HEK293 (cell line): ENCODE data around the gene MYH11.
"Not testable (repeated sequence)": the region's sequence is repeated elsewhere in the genome, so short reads cannot be mapped to it uniquely, and the experiment has no call there.

Experiments
- CTCF ChIA-PET: fragments of 350-600 bp; formaldehyde crosslinking; extraction: SDS; loops from one replicate; lab custom pipeline; 2021; ENCODE audit warnings: antibody characterized with exemption; lab: Yijun Ruan, JAX
- POLR2A ChIA-PET: fragments of 300-600 bp; formaldehyde crosslinking; extraction: SDS; loops from one replicate; lab custom pipeline; 2020; ENCODE audit warnings: antibody characterized with exemption, inconsistent platforms; lab: Yijun Ruan, JAX
- H3K27ac ChIP-seq: fragments of 200-500 bp; sonication (Bioruptor generic); 2 replicates; pipeline ENCODE4 v1.5.1; 2014; ENCODE audit warnings: low read depth, low read length, control low read depth, inconsistent platforms; ENCODE audit errors: extremely low read depth
- H3K36me3 ChIP-seq, 2 experiments: fragments of 200-500 bp in 1 of 2; sonication (Bioruptor generic) in 1 of 2; 1 replicate in 1 of 2; 2 replicates in 1 of 2; pipeline ENCODE4 v1.5.1; 2014 to 2017; ENCODE audit warnings: inconsistent platforms in 2 of 2, low read length in 2 of 2; ENCODE audit not compliant: control insufficient read depth in 2 of 2, insufficient read depth in 1 of 2
- H3K4me1 ChIP-seq: fragments of 200-500 bp; sonication (Bioruptor generic); 2 replicates; pipeline ENCODE4 v1.5.1; 2014; ENCODE audit warnings: mild to moderate bottlenecking, low read length, inconsistent platforms; ENCODE audit not compliant: control insufficient read depth, insufficient read depth
- H3K4me3 ChIP-seq: 2 replicates; pipeline ENCODE4 v1.5.1; 2011; ENCODE audit warnings: low read depth, mild to moderate bottlenecking, control low read depth, low read length, moderate library complexity
- H3K9me3 ChIP-seq: fragments of 200-500 bp; sonication (Bioruptor generic); 2 replicates; pipeline ENCODE4 v1.5.1; 2014; ENCODE audit warnings: low read depth, low read length, inconsistent platforms; ENCODE audit not compliant: control insufficient read depth, insufficient read depth
- GLI2 ChIP-seq: fragments of 450-650 bp; formaldehyde crosslinking; IDR thresholded peaks from 2 replicates; pipeline ENCODE4; 2017; ENCODE audit warnings: missing biosample characterization, missing genetic modification characterization, low read depth, borderline replicate concordance
- GLIS2 ChIP-seq: fragments of 450-650 bp; formaldehyde crosslinking; IDR thresholded peaks from 2 replicates; pipeline ENCODE4 v1.5.1; 2016; ENCODE audit warnings: missing biosample characterization, missing genetic modification characterization
- IKZF3 ChIP-seq: fragments of 450-650 bp; IDR thresholded peaks from 2 replicates; pipeline ENCODE4 v1.5.0; 2018; ENCODE audit warnings: missing biosample characterization, mild to moderate bottlenecking, missing genetic modification characterization, moderate library complexity
- OVOL3 ChIP-seq: fragments of 450-650 bp; formaldehyde crosslinking; IDR thresholded peaks from 2 replicates; pipeline ENCODE4 v1.5.1; 2016; ENCODE audit warnings: missing biosample characterization, missing genetic modification characterization
- SP2 ChIP-seq: fragments of 450-650 bp; formaldehyde crosslinking; IDR thresholded peaks from 2 replicates; pipeline ENCODE4 v1.5.1; 2016; ENCODE audit warnings: missing biosample characterization, missing genetic modification characterization
- SP7 ChIP-seq: fragments of 450-650 bp; formaldehyde crosslinking; IDR thresholded peaks from 2 replicates; pipeline ENCODE4 v1.5.1; 2016; ENCODE audit warnings: missing biosample characterization, missing genetic modification characterization
- ZBTB1 ChIP-seq: fragments of 450-650 bp; formaldehyde crosslinking; IDR thresholded peaks from 2 replicates; pipeline ENCODE4 v1.5.1; 2016; ENCODE audit warnings: missing biosample characterization, missing genetic modification characterization
- ZBTB26 ChIP-seq: fragments of 450-650 bp; formaldehyde crosslinking; optimal IDR thresholded peaks from 2 replicates; pipeline ENCODE3; 2016; ENCODE audit warnings: missing biosample characterization, mild to moderate bottlenecking, missing genetic modification characterization
- ZNF146 ChIP-seq: fragments of 450-650 bp; formaldehyde crosslinking; IDR thresholded peaks from 2 replicates; pipeline ENCODE4 v1.5.1; 2016; ENCODE audit warnings: missing biosample characterization, missing genetic modification characterization
- ZNF184 ChIP-seq: fragments of 450-650 bp; IDR thresholded peaks from 2 replicates; pipeline ENCODE4 v1.5.1; 2018; ENCODE audit warnings: missing biosample characterization, mild to moderate bottlenecking, missing genetic modification characterization
- ZNF19 ChIP-seq: fragments of 450-650 bp; formaldehyde crosslinking; IDR thresholded peaks from 2 replicates; pipeline ENCODE4; 2016; ENCODE audit warnings: missing biosample characterization, missing genetic modification characterization, low read depth
- ZNF211 ChIP-seq: fragments of 450-650 bp; formaldehyde crosslinking; IDR thresholded peaks from 2 replicates; pipeline ENCODE4 v1.5.1; 2016; ENCODE audit warnings: low read depth, missing biosample characterization, missing genetic modification characterization
- ZNF221 ChIP-seq: fragments of 450-650 bp; formaldehyde crosslinking; IDR thresholded peaks from 2 replicates; pipeline ENCODE4 v1.5.1; 2017; ENCODE audit warnings: missing biosample characterization, missing genetic modification characterization, borderline replicate concordance
- ZNF239 ChIP-seq: fragments of 450-650 bp; formaldehyde crosslinking; IDR thresholded peaks from 2 replicates; pipeline ENCODE4 v1.5.1; 2016; ENCODE audit warnings: missing biosample characterization, missing genetic modification characterization
- ZNF292 ChIP-seq: fragments of 450-650 bp; formaldehyde crosslinking; IDR thresholded peaks from 2 replicates; pipeline ENCODE4 v1.5.1; 2016; ENCODE audit warnings: low read depth, missing biosample characterization, missing genetic modification characterization, borderline replicate concordance
- ZNF366 ChIP-seq: fragments of 450-650 bp; formaldehyde crosslinking; conservative IDR thresholded peaks from 2 replicates; pipeline ENCODE4 v1.5.1; 2016; ENCODE audit warnings: missing biosample characterization, missing genetic modification characterization
- ZNF530 ChIP-seq: fragments of 450-650 bp; formaldehyde crosslinking; IDR thresholded peaks from 2 replicates; pipeline ENCODE4 v1.5.1; 2016; ENCODE audit warnings: low read depth, missing biosample characterization, missing genetic modification characterization
- ZNF580 ChIP-seq: fragments of 450-650 bp; formaldehyde crosslinking; IDR thresholded peaks from 2 replicates; pipeline ENCODE4 v1.5.1; 2016; ENCODE audit warnings: missing biosample characterization, missing genetic modification characterization
- ZNF585B ChIP-seq: fragments of 450-650 bp; formaldehyde crosslinking; IDR thresholded peaks from 2 replicates; pipeline ENCODE4 v1.5.1; 2016; ENCODE audit warnings: missing biosample characterization, missing genetic modification characterization
- ZNF654 ChIP-seq: fragments of 450-650 bp; formaldehyde crosslinking; IDR thresholded peaks from 2 replicates; pipeline ENCODE4 v1.5.1; 2016; ENCODE audit warnings: low read depth, missing biosample characterization, missing genetic modification characterization
- ZNF660 ChIP-seq: fragments of 450-650 bp; IDR thresholded peaks from 2 replicates; pipeline ENCODE4 v1.5.1; 2018; ENCODE audit warnings: missing biosample characterization, mild to moderate bottlenecking, missing genetic modification characterization
- ZNF76 ChIP-seq: fragments of 450-650 bp; formaldehyde crosslinking; IDR thresholded peaks from 2 replicates; pipeline ENCODE4; 2016; ENCODE audit warnings: low read depth, missing biosample characterization, missing genetic modification characterization, borderline replicate concordance
- ZNF768 ChIP-seq: fragments of 450-650 bp; formaldehyde crosslinking; IDR thresholded peaks from 2 replicates; pipeline ENCODE4 v1.5.1; 2018; ENCODE audit warnings: missing biosample characterization, mild to moderate bottlenecking, missing genetic modification characterization
- TF ChIP-seq, protein P1 (sequence below): fragments of 450-650 bp; formaldehyde crosslinking; IDR thresholded peaks from 2 replicates; pipeline ENCODE4 v1.5.1; 2017; ENCODE audit warnings: missing biosample characterization, missing genetic modification characterization
- TF ChIP-seq, protein P2 (sequence below): fragments of 450-650 bp; IDR thresholded peaks from 2 replicates; pipeline ENCODE4 v1.5.1; 2018; ENCODE audit warnings: missing biosample characterization, missing genetic modification characterization
- TF ChIP-seq, protein P3 (sequence below): fragments of 450-650 bp; formaldehyde crosslinking; IDR thresholded peaks from 2 replicates; pipeline ENCODE4 v1.5.1; 2017; ENCODE audit warnings: missing biosample characterization, missing genetic modification characterization

MYH11 gene

GRCh38 chr16:15658149-15658548 lies 198.7 kb downstream of the MYH11 start:
- Histone ChIP-seq H3K36me3 (peaks cover 4% of the 10 kb centered on the region in 2 experiments; a peak in 2 of 3 replicates), H3K9me3 (no peaks in the 10 kb centered on the region), H3K4me1 (no peaks in the 10 kb centered on the region; the same call in 1 of the 2 replicates), H3K4me3 (no peak overlapping the region), H3K27ac (no peak overlapping the region)
- TF ChIP-seq SP2 (tag by site-specific recombination) (peak; percentile 39), GLIS2 (tag by site-specific recombination) (no peak), ZNF768 (tag by site-specific recombination) (no peak), ZNF585B (tag by site-specific recombination) (no peak)
- TF ChIP-seq, protein P1, sequence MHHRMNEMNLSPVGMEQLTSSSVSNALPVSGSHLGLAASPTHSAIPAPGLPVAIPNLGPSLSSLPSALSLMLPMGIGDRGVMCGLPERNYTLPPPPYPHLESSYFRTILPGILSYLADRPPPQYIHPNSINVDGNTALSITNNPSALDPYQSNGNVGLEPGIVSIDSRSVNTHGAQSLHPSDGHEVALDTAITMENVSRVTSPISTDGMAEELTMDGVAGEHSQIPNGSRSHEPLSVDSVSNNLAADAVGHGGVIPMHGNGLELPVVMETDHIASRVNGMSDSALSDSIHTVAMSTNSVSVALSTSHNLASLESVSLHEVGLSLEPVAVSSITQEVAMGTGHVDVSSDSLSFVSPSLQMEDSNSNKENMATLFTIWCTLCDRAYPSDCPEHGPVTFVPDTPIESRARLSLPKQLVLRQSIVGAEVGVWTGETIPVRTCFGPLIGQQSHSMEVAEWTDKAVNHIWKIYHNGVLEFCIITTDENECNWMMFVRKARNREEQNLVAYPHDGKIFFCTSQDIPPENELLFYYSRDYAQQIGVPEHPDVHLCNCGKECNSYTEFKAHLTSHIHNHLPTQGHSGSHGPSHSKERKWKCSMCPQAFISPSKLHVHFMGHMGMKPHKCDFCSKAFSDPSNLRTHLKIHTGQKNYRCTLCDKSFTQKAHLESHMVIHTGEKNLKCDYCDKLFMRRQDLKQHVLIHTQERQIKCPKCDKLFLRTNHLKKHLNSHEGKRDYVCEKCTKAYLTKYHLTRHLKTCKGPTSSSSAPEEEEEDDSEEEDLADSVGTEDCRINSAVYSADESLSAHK (tag by site-specific recombination), result peak; percentile 46; the same call in 1 of the 2 replicates
- ChIA-PET CTCF (interaction anchor here (0.7 to 0.9 kb wide), 2 partner anchors 24 to 46 kb away, joined by 3 to 4 read pairs; no protein-coding TSS in a partner anchor), POLR2A (interaction anchor here (0.7 kb wide), 1 partner anchor 222 kb away, joined by 3 read pairs; no protein-coding TSS in a partner anchor)

GRCh38 chr16:15655561-15655960 lies 201.3 kb downstream of the MYH11 start:
- not testable (repeated sequence) for H3K9me3 ChIP-seq, H3K36me3 ChIP-seq
- CTCF ChIA-PET, result interaction anchor here (1.0 kb wide), 1 partner anchor 228 kb away, joined by 3 read pairs; no protein-coding TSS in a partner anchor
- TF ChIP-seq ZNF580 (peak; percentile 55), ZNF146 (tag by site-specific recombination) (peak; percentile 86)
- TF ChIP-seq, all 188 proteins: peak for 2; not testable (repeated sequence) for 186
- H3K4me1 ChIP-seq, H3K27ac ChIP-seq, H3K4me3 ChIP-seq, POLR2A ChIA-PET: not testable (repeated sequence)

DNA sequence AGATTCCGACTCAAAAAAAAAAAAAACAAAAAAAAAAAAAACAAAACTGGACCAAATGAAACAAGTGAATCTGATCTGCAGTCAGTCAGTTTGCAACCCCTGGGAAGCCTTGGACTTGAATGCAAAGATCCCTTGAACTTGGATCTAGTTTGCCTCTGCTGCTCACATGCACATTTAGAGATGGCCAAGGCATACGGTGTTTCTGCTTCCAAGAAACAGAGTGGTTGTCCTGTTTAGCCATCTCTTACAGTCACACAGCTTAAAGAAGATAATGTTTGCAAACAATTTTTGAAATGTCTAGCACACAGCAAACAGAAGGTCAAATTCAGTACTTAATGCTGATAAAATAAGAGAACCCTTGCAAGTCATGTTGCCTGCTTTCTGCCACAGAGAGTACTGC lies 202.2 kb downstream of the MYH11 start:
- Histone ChIP-seq H3K27ac (no peak overlapping the region), H3K9me3 (no peaks in the 10 kb centered on the region)
- CTCF ChIA-PET, result no interaction called here
- TF ChIP-seq ZNF292, result no peak
- TF ChIP-seq ZNF221 (tag by site-specific recombination), result no peak
- TF ChIP-seq ZNF366 (tag by site-specific recombination), result no peak
- no peak for TF ChIP-seq ZNF19 (tag by site-specific recombination)
- TF ChIP-seq OVOL3, result no peak
- TF ChIP-seq ZNF76, result no peak
- TF ChIP-seq IKZF3 (tag by site-specific recombination), result no peak
- TF ChIP-seq SP7 (tag by site-specific recombination), result no peak
- TF ChIP-seq ZNF530, result no peak
- TF ChIP-seq, protein P2, sequence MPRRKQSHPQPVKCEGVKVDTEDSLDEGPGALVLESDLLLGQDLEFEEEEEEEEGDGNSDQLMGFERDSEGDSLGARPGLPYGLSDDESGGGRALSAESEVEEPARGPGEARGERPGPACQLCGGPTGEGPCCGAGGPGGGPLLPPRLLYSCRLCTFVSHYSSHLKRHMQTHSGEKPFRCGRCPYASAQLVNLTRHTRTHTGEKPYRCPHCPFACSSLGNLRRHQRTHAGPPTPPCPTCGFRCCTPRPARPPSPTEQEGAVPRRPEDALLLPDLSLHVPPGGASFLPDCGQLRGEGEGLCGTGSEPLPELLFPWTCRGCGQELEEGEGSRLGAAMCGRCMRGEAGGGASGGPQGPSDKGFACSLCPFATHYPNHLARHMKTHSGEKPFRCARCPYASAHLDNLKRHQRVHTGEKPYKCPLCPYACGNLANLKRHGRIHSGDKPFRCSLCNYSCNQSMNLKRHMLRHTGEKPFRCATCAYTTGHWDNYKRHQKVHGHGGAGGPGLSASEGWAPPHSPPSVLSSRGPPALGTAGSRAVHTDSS, result no peak
- no peak for TF ChIP-seq ZNF211 (tag by site-specific recombination)
- TF ChIP-seq ZNF239 (tag by site-specific recombination), result no peak
- no peak for TF ChIP-seq ZNF654 (tag by site-specific recombination)
- TF ChIP-seq, protein P3, sequence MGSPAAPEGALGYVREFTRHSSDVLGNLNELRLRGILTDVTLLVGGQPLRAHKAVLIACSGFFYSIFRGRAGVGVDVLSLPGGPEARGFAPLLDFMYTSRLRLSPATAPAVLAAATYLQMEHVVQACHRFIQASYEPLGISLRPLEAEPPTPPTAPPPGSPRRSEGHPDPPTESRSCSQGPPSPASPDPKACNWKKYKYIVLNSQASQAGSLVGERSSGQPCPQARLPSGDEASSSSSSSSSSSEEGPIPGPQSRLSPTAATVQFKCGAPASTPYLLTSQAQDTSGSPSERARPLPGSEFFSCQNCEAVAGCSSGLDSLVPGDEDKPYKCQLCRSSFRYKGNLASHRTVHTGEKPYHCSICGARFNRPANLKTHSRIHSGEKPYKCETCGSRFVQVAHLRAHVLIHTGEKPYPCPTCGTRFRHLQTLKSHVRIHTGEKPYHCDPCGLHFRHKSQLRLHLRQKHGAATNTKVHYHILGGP (tag by site-specific recombination), result no peak
- no peak for TF ChIP-seq ZNF184
- TF ChIP-seq ZBTB1 (tag by site-specific recombination), result no peak
- no peak for TF ChIP-seq ZNF660 (tag by site-specific recombination)
- no peak for TF ChIP-seq GLI2 (tag by site-specific recombination)
- TF ChIP-seq ZBTB26, result no peak
- TF ChIP-seq, all 188 proteins: peak for 0
- POLR2A ChIA-PET, result no interaction called here
- Histone ChIP-seq H3K4me3 (no peak overlapping the region), H3K4me1 (no peaks in the 10 kb centered on the region; the same call in 1 of the 2 replicates), H3K36me3 (peaks cover 3 to 7% of the 10 kb centered on the region in 2 experiments; a peak in 2 of 3 replicates)
